ENCODE results near the gene SCNN1B.
"Not testable (repeated sequence)": the region's sequence is repeated elsewhere in the genome, so short reads cannot be mapped to it uniquely, and the experiment has no call there.

SCNN1B gene

DNA sequence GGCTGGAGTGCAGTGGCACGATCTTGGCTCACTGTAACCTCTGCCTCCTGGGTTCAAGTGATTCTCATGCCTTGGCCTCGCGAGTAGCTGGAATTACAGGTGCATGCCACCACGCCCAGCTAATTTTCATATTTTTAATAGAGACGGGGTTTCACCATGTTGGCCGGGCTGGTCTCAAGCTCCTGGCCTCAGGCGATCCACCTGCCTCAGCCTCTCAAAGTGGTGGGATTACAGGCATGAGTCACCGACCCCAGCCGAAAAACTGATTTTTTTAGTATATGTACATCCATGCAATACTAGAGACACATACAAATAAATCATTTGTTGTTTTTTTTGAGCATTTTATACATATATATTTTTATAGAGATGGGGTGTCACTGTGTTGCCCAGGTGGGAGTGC lies 79.6 kb downstream of the SCNN1B start:
- DNase-seq: not testable (repeated sequence)

DNA sequence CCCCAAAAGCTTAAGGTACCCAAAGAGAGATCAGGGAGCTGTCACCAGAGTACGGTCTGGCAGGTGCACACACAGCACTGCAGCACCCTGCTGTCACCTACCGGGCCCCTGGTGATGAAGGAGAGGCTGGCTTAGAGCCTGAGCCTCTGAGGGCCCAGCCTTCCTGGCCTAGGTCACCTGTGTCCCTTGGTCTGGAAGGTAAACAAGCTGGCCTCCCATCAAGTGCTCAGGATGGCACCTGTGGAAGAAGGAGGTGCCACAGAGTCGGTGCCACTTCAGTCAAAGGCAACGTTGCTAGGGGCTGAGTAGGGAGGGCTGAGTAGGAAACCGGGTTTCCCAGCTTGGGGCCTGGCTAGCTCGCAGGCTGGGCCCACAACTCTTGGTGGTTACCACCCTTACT lies 80.2 kb downstream of the SCNN1B start:
- no peak for DNase-seq

DNA sequence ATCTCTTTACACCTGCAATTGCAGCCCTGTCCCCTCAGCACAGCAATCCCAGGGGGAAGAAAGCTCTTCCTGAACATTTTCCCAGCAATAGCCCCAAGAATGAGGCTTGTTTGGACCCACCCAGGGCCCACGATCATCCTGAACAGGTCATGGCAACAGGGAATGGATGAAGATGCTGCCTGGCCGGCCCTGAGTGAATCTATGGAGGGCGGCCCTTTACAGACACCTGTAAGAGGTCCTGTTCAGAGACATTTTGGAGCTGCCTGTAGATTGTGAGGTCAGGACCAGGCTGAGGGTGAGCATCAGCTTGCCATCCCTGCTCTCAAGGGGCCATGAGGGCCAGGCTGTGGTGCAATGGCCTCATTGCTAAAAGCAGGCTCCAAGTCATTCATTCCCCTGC lies 81.8 kb downstream of the SCNN1B start:
- no peak for DNase-seq

DNA sequence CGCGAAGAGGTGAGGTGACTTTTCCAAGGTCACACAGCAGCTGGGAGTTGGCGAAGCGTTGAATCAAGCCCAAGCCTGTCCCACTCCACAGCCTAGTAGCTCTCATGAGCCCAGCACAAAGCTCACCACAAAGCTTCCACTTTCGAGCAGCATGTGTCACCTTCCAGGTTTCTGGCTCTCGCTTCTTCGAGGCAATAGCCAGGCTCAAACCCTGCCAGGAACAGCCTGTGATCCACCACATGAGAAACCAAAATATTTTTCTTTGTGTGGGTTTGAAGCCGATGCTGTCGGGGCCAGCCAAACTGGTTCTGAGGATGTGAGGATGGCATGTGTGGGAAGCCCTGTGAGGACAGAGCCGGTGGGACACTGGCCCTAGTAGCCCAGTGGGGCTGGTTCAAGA lies 82.8 kb downstream of the SCNN1B start:
- DNase-seq: no peak

DNA sequence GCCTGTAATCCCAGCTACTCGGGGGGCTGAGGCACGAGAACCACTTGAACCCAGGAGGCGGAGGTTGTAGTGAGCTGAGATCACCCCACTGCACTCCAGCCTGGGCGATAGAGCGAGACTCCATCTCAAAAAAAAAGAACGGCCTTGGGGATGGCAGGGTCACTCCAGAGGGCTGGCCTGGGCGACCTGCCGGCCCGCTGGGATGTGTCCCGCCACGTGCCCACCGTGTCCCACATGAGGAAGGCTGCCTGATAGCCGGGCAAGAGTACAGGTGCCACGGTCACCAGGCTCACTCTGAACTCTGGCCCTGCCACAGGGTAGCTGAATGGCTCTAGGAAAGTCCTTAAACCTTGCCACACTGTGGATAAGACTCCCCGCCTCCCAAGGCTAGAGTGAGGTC lies 83.3 kb downstream of the SCNN1B start:
- DNase-seq: no peak

DNA sequence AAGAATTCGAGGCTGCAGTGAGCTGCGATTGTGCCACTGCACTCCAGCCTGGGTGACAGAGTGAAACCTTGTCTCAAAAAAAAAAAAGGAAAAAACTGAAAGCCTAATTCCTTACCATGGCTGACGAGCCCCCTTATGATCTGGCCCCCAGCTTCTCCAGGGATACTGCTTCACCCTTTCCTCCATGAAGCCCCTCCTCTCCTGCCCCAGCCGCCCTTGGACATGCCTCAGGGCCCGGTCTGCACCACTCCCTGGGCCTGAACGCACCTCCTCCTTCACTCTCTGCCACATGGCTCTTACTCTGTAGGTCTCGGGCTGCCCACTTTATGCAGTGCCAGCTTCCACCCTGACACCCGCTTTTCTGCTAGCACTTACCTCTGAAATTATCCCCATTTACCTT lies 85.6 kb downstream of the SCNN1B start:
- no peak for DNase-seq

DNA sequence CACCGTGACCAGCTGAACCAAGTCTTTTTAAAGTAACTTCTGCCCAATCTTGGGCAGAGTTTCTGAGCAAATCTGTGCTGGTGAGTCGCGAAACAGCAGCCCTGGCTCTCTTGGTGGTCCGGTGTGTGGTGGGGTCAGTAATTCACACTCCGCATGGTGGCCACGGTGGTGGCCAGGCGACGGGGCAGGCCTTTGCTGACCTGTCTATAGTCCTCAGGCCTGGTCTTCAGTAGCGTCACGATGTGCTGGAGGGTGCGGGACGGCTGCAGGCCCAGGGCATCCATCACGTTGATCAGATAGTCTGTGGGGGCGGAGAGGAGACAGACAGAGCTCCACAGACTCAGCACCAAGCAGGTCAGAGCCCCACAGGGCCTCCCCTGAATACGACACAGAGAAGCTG lies 86.7 kb downstream of the SCNN1B start:
- no peak for DNase-seq

DNA sequence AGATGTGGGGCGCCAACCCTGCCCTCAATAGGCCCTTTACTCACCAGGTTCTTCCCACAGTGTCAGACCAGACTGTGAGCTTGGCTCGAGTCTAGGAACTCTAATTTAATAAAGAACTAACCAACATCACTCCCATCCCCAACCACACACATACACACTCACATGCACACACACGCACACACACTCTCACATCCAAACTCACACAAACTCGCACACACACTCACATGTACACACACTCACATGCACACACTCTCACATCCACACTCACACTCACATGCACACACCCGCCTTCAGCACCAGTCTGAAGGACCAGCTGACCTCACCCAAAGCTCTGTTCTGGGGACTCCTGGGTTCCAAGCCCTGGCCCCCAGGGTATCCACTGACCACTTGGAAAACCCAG lies 87.1 kb downstream of the SCNN1B start:
- DNase-seq: no peak

DNA sequence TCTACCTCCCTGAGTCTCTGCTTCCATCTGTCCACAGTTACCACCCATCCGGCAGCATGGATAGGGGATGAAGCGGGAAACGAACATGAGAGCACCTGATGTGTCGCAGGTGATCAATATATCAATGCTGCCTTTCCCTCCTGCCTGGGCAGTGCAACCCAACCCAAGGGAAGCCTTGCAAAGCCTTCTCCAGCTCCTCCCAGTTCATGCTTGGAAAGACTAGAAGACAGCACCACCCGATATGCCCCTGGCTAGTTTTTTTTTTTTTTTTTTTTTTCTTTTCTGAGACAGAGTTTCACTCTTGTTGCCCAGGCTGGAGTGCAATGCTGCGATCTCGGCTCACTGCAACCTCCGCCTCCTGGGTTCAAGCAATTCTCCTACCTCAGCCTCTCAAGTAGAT lies 87.8 kb downstream of the SCNN1B start:
- DNase-seq: not testable (repeated sequence)

DNA sequence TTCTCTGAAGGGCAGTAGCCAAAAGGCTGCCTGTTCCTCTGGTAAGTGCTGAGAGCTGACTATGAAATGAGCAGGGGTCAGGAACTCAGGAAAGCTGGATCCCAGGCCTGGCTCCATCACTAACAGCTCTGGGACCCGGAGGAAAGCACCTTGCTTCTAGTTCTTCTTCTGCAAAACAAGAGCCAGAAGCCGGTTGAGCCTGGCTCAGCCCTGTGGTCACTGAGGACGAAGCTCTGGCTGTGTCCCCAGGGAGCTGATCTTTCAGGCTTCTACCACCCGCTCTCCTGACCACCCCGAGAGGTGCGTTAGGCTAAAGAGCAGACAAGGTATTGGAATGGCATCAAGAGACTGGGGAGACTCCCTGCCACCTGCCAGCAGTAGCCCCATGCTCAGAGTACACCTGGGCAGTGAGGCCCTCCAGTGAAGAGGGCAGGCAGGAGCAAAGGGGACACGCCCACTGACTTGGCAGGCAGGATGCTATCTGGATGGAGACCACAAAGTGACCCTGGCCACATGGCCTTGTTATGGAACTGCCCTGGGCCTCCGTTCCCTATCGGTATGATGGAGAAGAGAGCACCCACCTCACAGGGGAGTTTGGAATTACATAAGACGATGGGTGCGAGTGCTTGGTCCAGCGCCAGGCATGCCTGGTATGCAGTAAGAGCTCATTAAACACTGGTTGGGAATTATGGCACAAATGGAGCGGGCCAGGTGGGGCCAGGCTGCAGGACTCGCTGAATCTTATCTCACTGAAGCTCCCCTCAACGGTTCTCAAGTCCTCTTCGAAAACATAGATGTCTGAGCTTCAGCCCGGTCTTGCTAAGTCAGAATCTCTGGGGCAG lies 89.5 kb downstream of the SCNN1B start:
- DNase-seq: no peak

DNA sequence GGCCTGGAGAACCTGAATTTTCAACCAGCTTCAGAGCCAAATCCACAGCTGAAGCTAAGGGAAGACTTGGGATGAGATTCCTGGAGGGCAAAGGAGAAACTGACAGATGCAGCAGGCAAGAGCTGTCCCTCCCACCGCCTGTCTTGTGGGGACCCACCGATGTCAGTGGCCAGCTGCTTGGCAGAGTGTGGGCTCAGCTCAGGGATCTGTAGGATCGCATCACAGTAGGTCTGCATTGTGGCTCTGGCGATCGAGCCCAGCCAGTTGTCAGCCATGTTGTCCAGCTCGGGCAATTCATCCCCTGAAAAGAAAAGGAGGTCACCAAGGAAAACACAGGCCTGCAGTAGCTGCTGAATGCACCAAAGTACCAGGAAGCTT lies 90.1 kb downstream of the SCNN1B start:
- DNase-seq: no peak

DNA sequence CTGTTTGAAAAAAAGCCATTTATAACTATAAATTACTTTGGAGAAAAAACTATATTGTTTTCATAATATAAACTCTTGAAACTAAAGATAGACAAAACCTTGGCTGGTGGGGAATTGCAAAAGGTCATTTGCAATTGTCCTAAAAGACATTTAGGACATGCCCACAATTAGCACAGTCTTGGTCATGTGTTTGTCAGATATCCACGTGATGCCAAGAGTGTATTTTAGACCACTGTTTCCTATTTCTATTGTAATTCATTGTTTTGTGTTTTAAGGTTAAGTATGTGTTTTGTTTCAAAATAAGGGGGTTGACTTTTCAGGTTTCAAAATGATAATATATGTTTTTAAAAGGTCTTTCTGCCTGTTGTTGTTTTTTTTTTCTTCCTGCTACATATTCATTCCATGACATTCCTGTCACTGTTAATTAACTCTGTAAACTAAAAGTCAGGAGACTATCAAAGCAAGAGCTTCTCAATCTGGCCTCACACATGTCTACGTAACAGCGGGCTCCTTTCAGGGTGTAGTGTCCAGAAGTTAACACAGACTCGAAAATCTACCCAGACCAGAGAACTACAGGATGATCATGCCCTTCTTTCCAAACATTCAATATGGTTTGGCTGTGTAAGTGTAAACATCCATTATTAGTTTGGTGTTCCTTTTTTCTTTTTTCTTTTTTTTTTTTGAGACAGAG lies 92.2 kb downstream of the SCNN1B start:
- DNase-seq: no peak

DNA sequence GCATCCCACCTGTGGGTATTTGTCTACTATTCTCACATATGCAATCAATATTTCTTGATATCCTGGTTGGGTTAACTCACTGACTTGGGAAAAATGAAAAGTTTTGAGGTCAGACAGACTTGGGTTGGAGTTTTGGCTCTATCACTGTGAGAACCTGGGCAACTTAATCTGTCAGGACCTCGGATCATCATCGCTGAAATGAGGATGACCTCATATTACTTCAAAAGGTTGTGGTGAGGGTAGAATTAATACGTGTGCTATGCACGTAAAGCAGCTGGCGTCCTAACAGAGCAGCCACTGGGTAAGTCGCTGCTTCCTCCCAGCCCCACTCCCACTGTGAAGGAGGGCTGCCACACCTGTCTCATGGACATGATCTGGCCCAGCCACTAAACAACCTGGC lies 93.6 kb downstream of the SCNN1B start:
- no peak for DNase-seq

DNA sequence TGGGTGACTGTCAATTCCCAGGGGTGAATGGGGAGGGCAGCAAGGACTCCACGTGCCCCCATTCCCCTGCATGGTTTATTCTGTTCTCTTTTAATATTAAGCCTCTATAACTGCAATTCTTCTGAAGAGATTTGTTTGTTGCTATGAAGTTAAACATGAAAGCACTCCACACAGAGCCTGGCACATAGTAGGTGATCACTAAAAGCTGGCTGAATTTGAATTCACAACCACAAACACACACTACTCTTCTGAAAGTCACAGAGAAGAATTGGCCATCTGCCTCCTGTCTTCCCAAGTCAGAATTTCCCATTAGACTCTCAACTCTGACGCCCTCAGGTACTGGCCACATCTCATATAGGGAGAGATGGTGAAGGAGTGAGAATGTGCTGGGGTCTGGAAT lies 95.4 kb downstream of the SCNN1B start:
- no peak for DNase-seq

DNA sequence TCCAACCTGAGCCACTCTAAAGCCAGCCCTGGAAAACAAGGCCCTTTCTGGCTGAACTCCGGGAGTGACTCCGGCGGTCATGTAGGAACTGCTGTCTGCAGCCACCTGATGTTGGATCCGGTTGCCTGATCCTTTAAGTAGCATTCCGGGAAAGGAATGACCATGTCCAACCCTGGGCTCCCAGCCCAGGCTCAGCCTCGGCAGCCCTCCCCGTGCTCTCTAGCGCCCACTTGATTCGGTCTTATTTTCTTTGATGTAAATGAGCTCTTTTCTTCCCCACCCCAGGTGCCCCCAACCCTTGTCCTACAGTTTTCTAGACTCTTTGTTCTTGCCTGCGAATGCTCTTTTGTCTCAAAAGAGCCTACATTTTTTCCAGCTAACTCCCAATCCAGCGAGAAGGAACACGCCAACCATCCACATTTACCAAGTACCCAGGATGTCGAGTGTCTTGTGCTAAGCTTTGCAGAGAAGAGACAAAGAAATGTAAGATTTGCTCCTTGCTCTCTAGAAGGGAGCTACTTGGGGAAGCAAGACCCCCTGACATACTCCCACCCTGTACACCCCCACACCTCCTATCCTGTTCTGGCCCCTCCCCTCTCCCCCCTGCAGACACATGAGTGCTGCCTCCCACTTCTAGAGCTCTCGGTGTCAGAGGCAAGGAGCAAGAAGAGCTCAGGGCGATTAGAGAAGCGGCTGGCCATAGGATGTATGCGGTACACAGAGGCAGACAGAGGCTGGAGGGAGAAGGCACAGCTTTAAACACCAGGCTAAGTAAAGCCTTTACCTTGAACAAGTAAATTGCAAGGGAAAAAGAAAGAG lies 97.1 kb downstream of the SCNN1B start:
- no peak for DNase-seq

DNA sequence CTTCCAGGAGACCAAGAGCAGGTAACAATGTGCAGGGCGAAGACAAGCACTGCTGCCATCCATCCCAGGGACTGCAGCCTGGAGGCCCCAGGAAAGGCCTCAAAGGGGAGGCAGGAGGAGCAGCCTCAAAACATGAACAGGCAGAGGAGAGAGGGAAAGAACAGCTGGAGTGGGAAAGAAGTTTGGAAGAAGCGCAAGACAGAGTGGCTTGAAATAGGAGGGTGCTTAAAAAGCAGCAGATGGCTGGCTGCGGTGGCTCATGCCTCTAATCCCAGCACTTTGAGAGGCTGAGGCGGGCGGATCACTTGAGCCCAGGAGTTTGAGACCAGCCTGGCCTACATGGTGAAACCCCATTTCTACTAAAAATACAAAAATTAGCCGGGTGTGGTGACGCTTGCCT lies 98.3 kb downstream of the SCNN1B start:
- not testable (repeated sequence) for DNase-seq

DNA sequence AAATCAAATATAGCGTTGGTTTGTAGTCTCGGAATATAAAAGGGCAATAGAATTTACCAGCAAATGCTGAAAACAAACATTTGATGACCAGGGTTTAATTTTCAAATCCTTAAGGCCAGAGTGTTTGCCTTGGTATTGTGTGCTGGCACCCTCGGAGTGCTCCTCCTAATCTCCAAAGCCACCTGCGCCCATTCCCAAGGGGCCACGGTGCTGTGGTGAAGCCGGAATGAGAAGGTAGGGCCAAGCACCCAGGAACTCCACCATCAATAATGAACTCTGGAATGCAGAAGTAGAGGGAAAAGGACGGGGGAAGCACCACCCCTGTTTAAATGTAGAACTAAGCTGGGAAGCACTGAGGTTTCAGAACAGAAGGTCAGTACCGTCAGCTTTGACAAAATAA lies 99.0 kb downstream of the SCNN1B start:
- DNase-seq: no peak

DNA sequence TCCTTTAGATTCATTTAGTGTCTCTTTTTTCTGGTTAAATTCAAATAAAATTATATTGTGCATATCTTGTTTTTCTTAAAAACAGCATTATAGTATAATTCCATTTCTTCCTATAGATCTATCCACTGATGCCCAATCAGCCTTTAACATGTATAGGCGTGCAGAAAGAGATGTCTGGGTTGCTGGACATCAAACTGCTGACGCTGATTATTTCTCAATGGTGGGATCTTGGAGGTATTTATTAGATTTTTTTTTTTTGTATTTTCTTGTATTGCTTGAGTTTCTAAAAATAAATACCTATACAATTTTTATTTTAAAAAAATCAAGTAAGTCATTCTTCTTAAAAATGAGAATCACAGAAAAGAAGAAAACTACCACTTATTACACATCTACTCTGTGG lies 100.0 kb downstream of the SCNN1B start:
- DNase-seq: no peak

DNA sequence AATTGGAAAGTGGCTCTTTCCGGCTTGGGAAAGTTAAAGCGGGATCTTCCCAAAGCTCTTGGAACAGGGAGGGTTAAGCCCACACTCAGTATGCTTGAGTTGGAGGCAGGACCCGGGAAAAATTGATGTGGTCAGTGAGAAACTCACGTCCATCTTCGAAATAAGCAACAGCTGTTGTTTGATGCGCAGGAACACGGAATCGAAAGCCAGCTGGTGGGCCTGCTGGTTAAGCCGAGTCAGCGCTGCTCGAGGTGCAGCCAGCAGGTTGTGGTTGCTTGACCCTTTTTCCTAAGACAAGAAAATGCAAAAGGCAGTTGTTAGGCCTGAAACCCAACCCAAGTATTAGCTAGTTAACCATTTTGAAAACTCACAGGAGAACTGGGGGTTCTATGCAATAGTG lies 101.4 kb downstream of the SCNN1B start:
- no peak for DNase-seq

DNA sequence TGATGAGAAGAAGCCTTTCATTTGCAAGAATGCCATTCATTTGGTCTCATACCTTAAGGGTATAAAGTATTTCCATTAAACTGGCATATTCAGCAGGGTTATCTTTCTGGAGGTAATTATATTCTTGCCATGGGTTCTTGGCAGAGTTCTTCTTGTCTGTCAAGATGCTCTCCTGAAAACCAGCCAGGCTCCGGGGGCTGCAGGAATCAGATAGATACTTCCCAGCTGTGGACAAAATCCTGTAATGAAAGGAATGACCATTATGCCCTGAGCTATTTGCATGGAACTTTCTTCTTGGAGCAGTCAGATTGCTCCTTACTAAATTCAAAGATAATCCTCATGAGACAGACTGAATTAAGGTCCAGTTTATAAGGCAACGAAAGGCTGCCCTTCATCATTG lies 103.9 kb downstream of the SCNN1B start:
- no peak for DNase-seq

DNA sequence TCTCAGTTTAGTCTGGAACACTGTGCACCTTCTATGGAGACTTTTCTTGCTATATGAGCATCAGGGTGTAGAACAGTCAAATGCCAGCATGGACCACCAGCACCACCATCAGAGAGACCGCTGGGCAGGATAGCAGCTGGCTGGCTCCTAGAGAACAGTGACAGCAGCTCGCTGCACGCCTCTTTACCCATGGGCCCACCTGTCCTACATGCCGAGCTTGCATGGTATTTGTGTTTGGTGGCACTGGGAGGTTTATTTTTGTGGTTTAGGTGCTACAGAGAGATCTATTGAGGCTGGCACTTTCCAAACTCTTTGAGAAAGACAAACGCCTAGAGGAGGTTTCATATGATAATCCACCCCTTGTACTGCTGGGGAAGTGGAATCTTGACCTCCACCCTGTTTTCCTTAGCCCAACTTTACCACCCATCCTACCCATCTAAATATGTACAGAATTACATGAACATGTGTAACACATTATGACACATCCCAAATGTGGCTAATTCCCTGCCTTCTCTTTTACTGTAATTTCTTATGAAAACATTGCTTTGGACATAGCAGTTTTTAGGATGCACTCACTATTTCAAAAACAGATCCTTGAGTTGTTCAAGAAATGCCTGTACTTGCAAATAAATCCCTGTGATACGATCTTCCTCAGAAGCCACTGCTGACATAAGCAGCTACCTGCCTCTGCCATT lies 104.6 kb downstream of the SCNN1B start:
- DNase-seq: no peak

DNA sequence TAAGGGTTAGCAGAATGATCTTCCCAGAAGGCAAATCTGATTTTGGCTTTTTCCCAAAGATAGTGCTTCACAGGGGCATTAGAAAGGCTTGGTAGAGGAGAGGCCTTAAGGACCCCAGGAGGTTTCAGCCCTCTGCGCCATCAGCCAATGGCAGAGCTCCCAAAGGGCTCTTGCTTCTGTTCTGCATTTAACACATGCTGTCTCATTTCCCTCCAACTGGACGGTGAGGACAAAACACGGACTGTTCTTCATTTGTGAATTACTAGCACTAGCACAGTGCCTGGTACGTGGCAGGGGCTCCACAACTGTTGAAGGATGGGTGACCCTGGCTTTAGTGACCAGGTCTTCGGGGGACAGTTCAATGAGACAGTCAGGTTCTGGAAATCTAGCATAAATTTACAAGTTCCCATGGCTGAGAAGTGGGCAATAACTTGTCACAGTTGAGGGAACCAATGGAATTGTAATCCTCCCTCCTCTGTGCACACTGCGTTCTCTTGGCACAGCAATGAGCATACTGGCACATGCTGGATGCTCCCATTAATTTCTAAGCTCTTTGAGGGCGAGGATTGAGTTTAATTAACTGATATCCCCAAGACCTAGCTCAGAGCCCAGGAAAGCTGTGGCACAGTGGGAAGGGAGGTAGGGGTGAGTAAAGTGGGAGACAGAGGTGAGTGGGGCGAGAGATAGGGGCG lies 105.5 kb downstream of the SCNN1B start:
- DNase-seq: no peak
